Calu3 (cell line): ENCODE measurements around the gene EFNB3. TPM values are rescaled to one million over a fixed set of nuclear protein-coding genes. Genes with fewer than 3 reads are reported as not detected.

Source experiments
- BruUV-seq: library from RNA; stranded (reverse); fragments of 400-500 nt; replicated peaks from 2 replicates; lab custom pipeline; 2021; lab: Mats Ljungman, UMichigan
- CTCF ChIA-PET: fragments of 300-600 bp; sonication (Branson Sonifier 250); formaldehyde crosslinking; loops from one replicate; lab custom pipeline; 2022; ENCODE audit warnings: antibody characterized with exemption; lab: Charles Lee
- DNase-seq: peaks from one replicate; pipeline ENCODE4 v3.0.0; 2022
- H3K27ac Mint-ChIP-seq: one replicate; pipeline ENCODE4 v1.8.0; 2022; ENCODE audit warnings: mixed read lengths; ENCODE audit not compliant: unreplicated experiment
- H3K27me3 Mint-ChIP-seq: one replicate; pipeline ENCODE4 v1.8.0; 2022; ENCODE audit warnings: mixed read lengths; ENCODE audit not compliant: unreplicated experiment
- H3K36me3 Mint-ChIP-seq: one replicate; pipeline ENCODE4 v1.8.0; 2022; ENCODE audit warnings: mild to moderate bottlenecking, moderate library complexity, mixed read lengths; ENCODE audit not compliant: insufficient read depth, unreplicated experiment
- H3K4me1 Mint-ChIP-seq: one replicate; pipeline ENCODE4 v1.8.0; 2022; ENCODE audit warnings: mild to moderate bottlenecking, low read depth, mixed read lengths; ENCODE audit not compliant: unreplicated experiment
- H3K4me3 Mint-ChIP-seq: one replicate; pipeline ENCODE4 v1.8.0; 2022; ENCODE audit warnings: mild to moderate bottlenecking, low read depth, moderate library complexity, mixed read lengths; ENCODE audit not compliant: unreplicated experiment
- H3K9me3 Mint-ChIP-seq: one replicate; pipeline ENCODE4 v1.8.0; 2022; ENCODE audit warnings: low read depth, mixed read lengths; ENCODE audit not compliant: unreplicated experiment
- intact Hi-C: fragments of 100-400 bp; cut with micrococcal nuclease; formaldehyde crosslinking; loops from one replicate; pipeline ENCODE4 v1.10.0; 2022; ENCODE audit not compliant: unreplicated experiment
- total RNA-seq: library from RNA; stranded (reverse); gene quantifications from 2 replicates; pipeline ENCODE4 v1.2.3, GENCODE V29; 2022
- TF ChIP-seq, protein P1 (sequence below): fragments of 200-600 bp; IDR thresholded peaks from one replicate; pipeline ENCODE4 v1.8.0; 2022; ENCODE audit warnings: antibody characterized with exemption; ENCODE audit not compliant: unreplicated experiment

EFNB3 gene
- total RNA-seq, 1 experiment from 2014 or later, result 0.38 TPM

DNA sequence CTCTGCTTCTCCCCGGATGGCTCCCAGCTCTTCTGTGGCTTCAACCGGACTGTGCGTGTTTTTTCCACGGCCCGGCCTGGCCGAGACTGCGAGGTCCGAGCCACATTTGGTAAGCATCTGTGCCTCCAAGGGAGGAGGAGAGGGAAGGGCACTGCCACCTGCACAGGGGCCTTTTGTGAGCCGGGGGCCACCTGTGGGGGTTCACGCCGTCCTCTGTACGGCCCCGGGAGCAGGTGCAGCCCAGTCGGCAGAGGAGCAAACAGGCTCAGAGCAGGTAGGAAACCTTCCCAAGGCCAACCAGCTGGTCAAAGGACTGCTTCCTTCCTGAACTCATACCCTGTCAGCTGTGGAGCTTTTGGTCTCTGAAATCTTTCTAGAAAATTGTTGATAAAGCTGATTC is 3.3 kb upstream of the EFNB3 start:
- Mint-ChIP-seq H3K27me3 (peaks cover 34% of the 10 kb centered on the region), H3K9me3 (no peaks in the 10 kb centered on the region), H3K27ac (no peak overlapping the region), H3K4me3 (no peak overlapping the region), H3K4me1 (no peaks in the 10 kb centered on the region), H3K36me3 (peaks cover 15% of the 10 kb centered on the region)
- no TSS peak for BruUV-seq
- TF ChIP-seq, protein P1, sequence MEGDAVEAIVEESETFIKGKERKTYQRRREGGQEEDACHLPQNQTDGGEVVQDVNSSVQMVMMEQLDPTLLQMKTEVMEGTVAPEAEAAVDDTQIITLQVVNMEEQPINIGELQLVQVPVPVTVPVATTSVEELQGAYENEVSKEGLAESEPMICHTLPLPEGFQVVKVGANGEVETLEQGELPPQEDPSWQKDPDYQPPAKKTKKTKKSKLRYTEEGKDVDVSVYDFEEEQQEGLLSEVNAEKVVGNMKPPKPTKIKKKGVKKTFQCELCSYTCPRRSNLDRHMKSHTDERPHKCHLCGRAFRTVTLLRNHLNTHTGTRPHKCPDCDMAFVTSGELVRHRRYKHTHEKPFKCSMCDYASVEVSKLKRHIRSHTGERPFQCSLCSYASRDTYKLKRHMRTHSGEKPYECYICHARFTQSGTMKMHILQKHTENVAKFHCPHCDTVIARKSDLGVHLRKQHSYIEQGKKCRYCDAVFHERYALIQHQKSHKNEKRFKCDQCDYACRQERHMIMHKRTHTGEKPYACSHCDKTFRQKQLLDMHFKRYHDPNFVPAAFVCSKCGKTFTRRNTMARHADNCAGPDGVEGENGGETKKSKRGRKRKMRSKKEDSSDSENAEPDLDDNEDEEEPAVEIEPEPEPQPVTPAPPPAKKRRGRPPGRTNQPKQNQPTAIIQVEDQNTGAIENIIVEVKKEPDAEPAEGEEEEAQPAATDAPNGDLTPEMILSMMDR, result no peak
- CTCF ChIA-PET, result interaction anchor here (0.6 kb wide), 1 partner anchor 598 kb away, joined by 4 read pairs; no protein-coding TSS in a partner anchor
- intact Hi-C loops, result no loop called here
- DNase-seq, result no peak

- no peaks in the 10 kb centered on the region for H3K4me1 Mint-ChIP-seq
- H3K36me3 Mint-ChIP-seq, result peaks cover 15% of the 10 kb centered on the region
- peaks cover 45% of the 10 kb centered on the region for H3K27me3 Mint-ChIP-seq
- H3K9me3 Mint-ChIP-seq, result no peaks in the 10 kb centered on the region
- TF ChIP-seq, protein P1, result no peak
- no peak overlapping the region for H3K4me3 Mint-ChIP-seq
- BruUV-seq, result no TSS peak
- DNase-seq, result no peak
- intact Hi-C loops, result no loop called here
- CTCF ChIA-PET, result no interaction called here
- H3K27ac Mint-ChIP-seq, result no peak overlapping the region
Measured at GRCh38 chr17:7702776-7703175, 2.2 kb upstream of the EFNB3 start.

DNA sequence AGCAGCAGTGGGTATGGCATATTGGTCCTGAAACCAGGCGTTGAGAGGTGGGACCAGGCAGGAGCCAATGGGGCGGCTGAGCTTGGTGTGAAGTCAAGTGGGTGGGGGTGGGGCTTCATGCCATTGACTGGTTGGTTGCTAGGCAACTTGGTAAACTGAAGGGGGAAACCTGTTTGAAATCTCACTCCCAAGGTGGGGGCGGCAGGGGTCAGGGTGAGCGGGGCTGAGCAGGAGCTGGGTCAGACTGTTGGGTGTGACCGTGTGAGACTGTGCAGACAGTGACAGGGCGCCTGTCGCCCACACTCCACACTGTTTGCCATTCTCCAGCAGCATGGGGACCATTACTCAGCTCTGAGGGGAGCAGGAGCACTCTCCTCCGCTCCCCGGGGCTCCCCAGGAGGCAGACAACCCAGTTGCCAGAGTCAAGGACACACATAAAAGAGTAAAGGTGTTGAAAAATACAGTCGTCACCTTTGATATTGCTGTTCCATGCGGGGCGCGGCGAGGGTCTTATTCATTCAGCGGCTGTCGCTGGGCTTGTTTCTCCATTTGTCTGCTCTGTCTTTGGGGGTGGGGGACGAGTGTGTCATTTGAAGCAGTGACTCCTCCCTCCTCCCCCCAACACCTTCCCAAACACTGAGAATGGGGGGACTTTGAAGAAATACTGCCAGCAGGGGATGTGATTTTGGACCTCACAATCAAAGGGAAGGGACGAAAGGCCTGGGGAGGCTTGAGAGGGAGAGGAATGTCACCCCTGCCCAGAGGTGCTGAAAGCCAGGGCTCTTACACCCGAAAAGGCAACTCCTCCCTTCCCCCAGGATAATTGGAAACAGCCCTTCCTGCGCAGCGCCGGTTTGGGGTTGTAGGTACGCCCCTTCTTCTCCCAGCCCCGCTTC is 1.2 kb upstream of the EFNB3 start:
- H3K4me1 Mint-ChIP-seq, result no peaks in the 10 kb centered on the region
- peaks cover 55% of the 10 kb centered on the region for H3K27me3 Mint-ChIP-seq
- DNase-seq, result no peak
- BruUV-seq, result no TSS peak
- peaks cover 15% of the 10 kb centered on the region for H3K36me3 Mint-ChIP-seq
- peak overlapping the region; percentile 57 for H3K4me3 Mint-ChIP-seq
- TF ChIP-seq, protein P1, result no peak
- CTCF ChIA-PET, result interaction anchor here (0.7 kb wide), 1 partner anchor 143 kb away, joined by 3 read pairs; no protein-coding TSS in a partner anchor
- H3K9me3 Mint-ChIP-seq, result no peaks in the 10 kb centered on the region
- intact Hi-C loops, result no loop called here
- H3K27ac Mint-ChIP-seq, result no peak overlapping the region

- intact Hi-C loops, result no loop called here
- CTCF ChIA-PET, result no interaction called here
- BruUV-seq, result no TSS peak
- no peaks in the 10 kb centered on the region for H3K9me3 Mint-ChIP-seq
- peaks cover 71% of the 10 kb centered on the region for H3K27me3 Mint-ChIP-seq
- no peak for DNase-seq
- peak overlapping the region; percentile 57 for H3K4me3 Mint-ChIP-seq
- H3K27ac Mint-ChIP-seq, result no peak overlapping the region
- peaks cover 12% of the 10 kb centered on the region for H3K36me3 Mint-ChIP-seq
- TF ChIP-seq, protein P1, result no peak
- no peaks in the 10 kb centered on the region for H3K4me1 Mint-ChIP-seq
Measured at GRCh38 chr17:7705269-7706255, 560 bp downstream of the EFNB3 start.
